BLaER1 treated with 17β-estradiol and CSF1 and Interleukin-3, amounts not matched to agents 10 nM and 100 nM (cell line): Measurements from ENCODE around the gene MINDY4.

Source experiments
- H3K27ac ChIP-seq, 11 experiments: shearing (Covaris generic); formaldehyde crosslinking; 2 replicates each; pipeline ENCODE4 v1.8.1; 2022
- H3K27me3 ChIP-seq, 11 experiments: shearing (Covaris generic); formaldehyde crosslinking; 2 replicates each; pipeline ENCODE4 v1.8.1; 2022
- H3K36me3 ChIP-seq, 11 experiments: shearing (Covaris generic); formaldehyde crosslinking; 2 replicates each; pipeline ENCODE4 v1.8.1; 2022
- H3K4me1 ChIP-seq, 10 experiments: shearing (Covaris generic); formaldehyde crosslinking; 2 replicates each; pipeline ENCODE4 v1.8.1; 2022
- H3K4me2 ChIP-seq, 11 experiments: shearing (Covaris generic); formaldehyde crosslinking; 2 replicates each; pipeline ENCODE4 v1.8.1; 2022
- H3K4me3 ChIP-seq, 10 experiments: shearing (Covaris generic); formaldehyde crosslinking; 2 replicates each; pipeline ENCODE4 v1.8.1; 2022
- H3K9ac ChIP-seq, 11 experiments: shearing (Covaris generic); formaldehyde crosslinking; 2 replicates each; pipeline ENCODE4 v1.8.1; 2022
- H3K9me3 ChIP-seq, 11 experiments: shearing (Covaris generic); formaldehyde crosslinking; replicated peaks in 1 of 11; 2 replicates each; pipeline ENCODE4 v1.8.1; 2022
- H4K20me1 ChIP-seq, 11 experiments: shearing (Covaris generic); formaldehyde crosslinking; 2 replicates each; pipeline ENCODE4 v1.8.1; 2022
- Cebpa-rat ChIP-seq, 11 experiments: shearing (Covaris generic); IDR thresholded peaks; 2 replicates each; pipeline ENCODE4 v1.8.1; 2022

MINDY4 gene

GRCh38 chr7:30900803-30901362 lies 129.7 kb downstream of the MINDY4 start:
- Histone ChIP-seq H3K4me2 (peak overlapping the region in 10 of 11 experiments; percentile 15 to 52 (median 36); a peak in 16 of 22 replicates), H3K4me3 (no peak overlapping the region), H3K27me3 (no peaks in the 10 kb centered on the region), H4K20me1 (peaks cover 0 to 1% (median 0%) of the 10 kb centered on the region in 11 experiments; a peak in 1 of 22 replicates), H3K27ac (peak overlapping the region in 3 of 11 experiments; percentile 4 to 42 (median 8); a peak in 2 of 22 replicates), H3K9me3 (no peaks in the 10 kb centered on the region), H3K36me3 (no peaks in the 10 kb centered on the region), H3K9ac (no peak overlapping the region), H3K4me1 (peaks cover 19 to 88% (median 75%) of the 10 kb centered on the region in 10 experiments)
- TF ChIP-seq Cebpa-rat (IDR thresholded peaks at IDR 0.05), result no peak

- no peak overlapping the region for H3K27ac ChIP-seq
- no peak overlapping the region for H3K9ac ChIP-seq
- no peaks in the 10 kb centered on the region for H3K36me3 ChIP-seq
- no peak overlapping the region for H3K4me3 ChIP-seq
- H3K27me3 ChIP-seq, result no peaks in the 10 kb centered on the region
- TF ChIP-seq Cebpa-rat (IDR thresholded peaks at IDR 0.05), result no peak
- H3K4me1 ChIP-seq, result peaks cover 16 to 82% (median 67%) of the 10 kb centered on the region in 10 experiments
- H4K20me1 ChIP-seq, result no peaks in the 10 kb centered on the region; a peak in 1 of 22 replicates
- H3K9me3 ChIP-seq, result no peaks in the 10 kb centered on the region
- peak overlapping the region in 9 of 11 experiments; percentile 34 to 77 (median 41); a peak in 16 of 22 replicates for H3K4me2 ChIP-seq
These were observed 130.6 kb downstream of the MINDY4 start for GRCh38 chr7:30901856-30902255.

- no peaks in the 10 kb centered on the region for H3K36me3 ChIP-seq
- no peak for TF ChIP-seq Cebpa-rat (IDR thresholded peaks at IDR 0.05)
- no peaks in the 10 kb centered on the region for H3K27me3 ChIP-seq
- H4K20me1 ChIP-seq, result no peaks in the 10 kb centered on the region; a peak in 1 of 22 replicates
- peak overlapping the region in 8 of 11 experiments; percentile 37 to 77 (median 64); a peak in 14 of 22 replicates for H3K4me2 ChIP-seq
- H3K4me3 ChIP-seq, result no peak overlapping the region
- H3K27ac ChIP-seq, result peak overlapping the region in 3 of 11 experiments; percentile 3 to 39 (median 19); a peak in 2 of 22 replicates
- peak overlapping the region in 2 of 11 experiments; percentile 18 to 44; a peak in 2 of 22 replicates for H3K9ac ChIP-seq
- H3K4me1 ChIP-seq, result peaks cover 12 to 76% (median 60%) of the 10 kb centered on the region in 10 experiments
- no peaks in the 10 kb centered on the region for H3K9me3 ChIP-seq
These were observed 131.2 kb downstream of the MINDY4 start for GRCh38 chr7:30902466-30902865.

GRCh38 chr7:30903146-30903545 lies 131.9 kb downstream of the MINDY4 start:
- H3K4me3 ChIP-seq, result no peak overlapping the region
- H3K27ac ChIP-seq, result peak overlapping the region in 5 of 11 experiments; percentile 3 to 39 (median 18); a peak in 2 of 22 replicates
- H3K27me3 ChIP-seq, result no peaks in the 10 kb centered on the region
- peak overlapping the region in 3 of 11 experiments; percentile 18 to 44 (median 18); a peak in 4 of 22 replicates for H3K9ac ChIP-seq
- H3K4me1 ChIP-seq, result peaks cover 10 to 69% (median 54%) of the 10 kb centered on the region in 10 experiments
- H3K9me3 ChIP-seq, result no peaks in the 10 kb centered on the region
- H4K20me1 ChIP-seq, result no peaks in the 10 kb centered on the region; a peak in 1 of 22 replicates
- TF ChIP-seq Cebpa-rat (IDR thresholded peaks at IDR 0.05), result no peak
- peak overlapping the region in 9 of 11 experiments; percentile 24 to 77 (median 63); a peak in 16 of 22 replicates for H3K4me2 ChIP-seq
- H3K36me3 ChIP-seq, result no peaks in the 10 kb centered on the region

- Histone ChIP-seq H3K9me3 (no peaks in the 10 kb centered on the region), H3K9ac (no peak overlapping the region), H3K36me3 (no peaks in the 10 kb centered on the region), H4K20me1 (no peaks in the 10 kb centered on the region; a peak in 1 of 22 replicates), H3K4me1 (peaks cover 5 to 61% (median 44%) of the 10 kb centered on the region in 10 experiments; a peak in 17 of 20 replicates), H3K27me3 (no peaks in the 10 kb centered on the region), H3K27ac (no peak overlapping the region), H3K4me2 (0 out of 22 replicates have a peak overlapping the region, but pooled peaks of 1 of the 11 experiments have one; percentile 3), H3K4me3 (no peak overlapping the region)
- TF ChIP-seq Cebpa-rat (IDR thresholded peaks at IDR 0.05), result no peak
These were observed 133.3 kb downstream of the MINDY4 start for GRCh38 chr7:30904561-30904960.

GRCh38 chr7:30905078-30906012 lies 134.1 kb downstream of the MINDY4 start:
- Histone ChIP-seq H3K4me1 (peaks cover 10 to 61% (median 47%) of the 10 kb centered on the region in 10 experiments), H3K9ac (no peak overlapping the region), H3K27me3 (no peaks in the 10 kb centered on the region), H4K20me1 (no peaks in the 10 kb centered on the region; a peak in 1 of 22 replicates), H3K27ac (no peak overlapping the region), H3K36me3 (no peaks in the 10 kb centered on the region), H3K9me3 (no peaks in the 10 kb centered on the region), H3K4me2 (peak overlapping the region in 2 of 11 experiments; percentile 11 to 28; a peak in 3 of 22 replicates), H3K4me3 (no peak overlapping the region)
- no peak for TF ChIP-seq Cebpa-rat (IDR thresholded peaks at IDR 0.05)

- H3K9ac ChIP-seq, result no peak overlapping the region; a peak in 1 of 22 replicates
These were observed 134.8 kb downstream of the MINDY4 start for GRCh38 chr7:30906014-30906413.

GRCh38 chr7:30906515-30907240 lies 135.5 kb downstream of the MINDY4 start:
- no peak for TF ChIP-seq Cebpa-rat (IDR thresholded peaks at IDR 0.05)
- Histone ChIP-seq H3K4me1 (peaks cover 18 to 61% (median 49%) of the 10 kb centered on the region in 10 experiments), H3K9ac (no peak overlapping the region; a peak in 1 of 22 replicates), H3K27ac (no peak overlapping the region), H3K27me3 (no peaks in the 10 kb centered on the region), H3K36me3 (no peaks in the 10 kb centered on the region), H3K4me3 (no peak overlapping the region), H4K20me1 (peaks cover 0 to 3% (median 0%) of the 10 kb centered on the region in 11 experiments; a peak in 1 of 22 replicates), H3K4me2 (no peak overlapping the region), H3K9me3 (no peaks in the 10 kb centered on the region)

More at GRCh38 chr7:30906014-30906413, 134.8 kb downstream of the MINDY4 start:
- Histone ChIP-seq H3K27me3 (no peaks in the 10 kb centered on the region), H3K4me2 (peak overlapping the region in 2 of 11 experiments; percentile 11 to 28; a peak in 3 of 22 replicates), H3K27ac (no peak overlapping the region), H3K4me3 (no peak overlapping the region), H3K9me3 (no peaks in the 10 kb centered on the region), H3K4me1 (peaks cover 17 to 61% (median 49%) of the 10 kb centered on the region in 10 experiments), H4K20me1 (peaks cover 0 to 2% (median 0%) of the 10 kb centered on the region in 11 experiments; a peak in 1 of 22 replicates), H3K36me3 (no peaks in the 10 kb centered on the region)
- no peak for TF ChIP-seq Cebpa-rat (IDR thresholded peaks at IDR 0.05)
